ENCODE results near the gene NR1D1.

The NR1D1 gene

GRCh38 chr17:40093580-40094201, 6.7 kb downstream of the NR1D1 start:
- Histone ChIP-seq H3F3A (ENCODE audit: insufficient read depth, low read length) (no peaks in the 10 kb centered on the region), H3K4me2 (ENCODE audit: low read length) (no peak overlapping the region), H3K9me3 (ENCODE audit: low read length) (no peaks in the 10 kb centered on the region), H2AFZ (ENCODE audit: low read length) (no peak overlapping the region), H3K36me3 (ENCODE audit: insufficient read depth, low read length) (peaks cover 24% of the 10 kb centered on the region; the same call in 1 of the 2 replicates), H3K79me2 (ENCODE audit: insufficient read depth, low read length) (no peaks in the 10 kb centered on the region), H3K4me1 (ENCODE audit: insufficient read depth, low read length, severe bottlenecking) (peaks cover 33% of the 10 kb centered on the region), H4K20me1 (ENCODE audit: insufficient read depth, low read length) (no peaks in the 10 kb centered on the region), H3K27ac (ENCODE audit: low read depth, low read length, poor library complexity, severe bottlenecking) (no peak overlapping the region), H3K4me3 (ENCODE audit: low read depth, low read length, poor library complexity, severe bottlenecking) (no peak overlapping the region), H3K9ac (ENCODE audit: low read length) (no peak overlapping the region), H3K27me3 (ENCODE audit: insufficient read depth, low read length) (no peaks in the 10 kb centered on the region), H3K9me2 (ENCODE audit: low read depth, low read length) (no peaks in the 10 kb centered on the region)
- TF ChIP-seq, protein P1, sequence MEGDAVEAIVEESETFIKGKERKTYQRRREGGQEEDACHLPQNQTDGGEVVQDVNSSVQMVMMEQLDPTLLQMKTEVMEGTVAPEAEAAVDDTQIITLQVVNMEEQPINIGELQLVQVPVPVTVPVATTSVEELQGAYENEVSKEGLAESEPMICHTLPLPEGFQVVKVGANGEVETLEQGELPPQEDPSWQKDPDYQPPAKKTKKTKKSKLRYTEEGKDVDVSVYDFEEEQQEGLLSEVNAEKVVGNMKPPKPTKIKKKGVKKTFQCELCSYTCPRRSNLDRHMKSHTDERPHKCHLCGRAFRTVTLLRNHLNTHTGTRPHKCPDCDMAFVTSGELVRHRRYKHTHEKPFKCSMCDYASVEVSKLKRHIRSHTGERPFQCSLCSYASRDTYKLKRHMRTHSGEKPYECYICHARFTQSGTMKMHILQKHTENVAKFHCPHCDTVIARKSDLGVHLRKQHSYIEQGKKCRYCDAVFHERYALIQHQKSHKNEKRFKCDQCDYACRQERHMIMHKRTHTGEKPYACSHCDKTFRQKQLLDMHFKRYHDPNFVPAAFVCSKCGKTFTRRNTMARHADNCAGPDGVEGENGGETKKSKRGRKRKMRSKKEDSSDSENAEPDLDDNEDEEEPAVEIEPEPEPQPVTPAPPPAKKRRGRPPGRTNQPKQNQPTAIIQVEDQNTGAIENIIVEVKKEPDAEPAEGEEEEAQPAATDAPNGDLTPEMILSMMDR (IDR thresholded peaks at IDR 0.05; ENCODE audit: low read length), result no peak
- no peak for TF ChIP-seq EZH2 (IDR thresholded peaks at IDR 0.05; ENCODE audit: borderline replicate concordance, low read length)

GRCh38 chr17:40093005-40093579, 7.3 kb downstream of the NR1D1 start:
- Histone ChIP-seq H3K27ac (ENCODE audit: low read depth, low read length, poor library complexity, severe bottlenecking) (no peak overlapping the region), H4K20me1 (ENCODE audit: insufficient read depth, low read length) (no peaks in the 10 kb centered on the region), H2AFZ (ENCODE audit: low read length) (no peak overlapping the region), H3K79me2 (ENCODE audit: insufficient read depth, low read length) (no peaks in the 10 kb centered on the region), H3K4me2 (ENCODE audit: low read length) (no peak overlapping the region), H3K36me3 (ENCODE audit: insufficient read depth, low read length) (peaks cover 22% of the 10 kb centered on the region; the same call in 1 of the 2 replicates), H3K4me1 (ENCODE audit: insufficient read depth, low read length, severe bottlenecking) (peaks cover 27% of the 10 kb centered on the region), H3K9ac (ENCODE audit: low read length) (no peak overlapping the region), H3K27me3 (ENCODE audit: insufficient read depth, low read length) (no peaks in the 10 kb centered on the region), H3K9me2 (ENCODE audit: low read depth, low read length) (no peaks in the 10 kb centered on the region), H3K9me3 (ENCODE audit: low read length) (no peaks in the 10 kb centered on the region), H3K4me3 (ENCODE audit: low read depth, low read length, poor library complexity, severe bottlenecking) (no peak overlapping the region), H3F3A (ENCODE audit: insufficient read depth, low read length) (no peaks in the 10 kb centered on the region)
- TF ChIP-seq EZH2 (IDR thresholded peaks at IDR 0.05; ENCODE audit: borderline replicate concordance, low read length), result no peak
- TF ChIP-seq, protein P1 (IDR thresholded peaks at IDR 0.05; ENCODE audit: low read length), result no peak

DNA sequence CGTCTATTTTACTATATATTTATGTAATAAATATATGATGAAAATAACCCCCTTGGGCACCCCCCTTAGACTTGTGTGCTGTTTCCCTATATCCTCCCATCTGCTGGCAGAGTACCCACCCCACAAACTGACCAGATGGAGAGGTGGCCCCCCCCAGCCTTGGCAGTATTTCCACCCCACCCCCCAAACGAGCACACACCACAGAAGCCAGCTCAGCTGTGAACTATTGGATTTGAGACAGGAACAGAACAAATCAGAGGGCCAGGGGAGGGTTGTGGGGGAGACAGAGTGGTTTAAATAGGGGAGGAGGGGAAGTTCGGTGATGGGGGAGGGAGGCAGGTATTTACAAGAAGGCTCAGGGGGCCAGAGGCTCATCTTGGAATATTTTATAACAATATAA, 7.8 kb downstream of the NR1D1 start:
- Histone ChIP-seq H3K27me3 (ENCODE audit: insufficient read depth, low read length) (no peaks in the 10 kb centered on the region), H4K20me1 (ENCODE audit: insufficient read depth, low read length) (no peaks in the 10 kb centered on the region), H3K9ac (ENCODE audit: low read length) (no peak overlapping the region), H3K4me3 (ENCODE audit: low read depth, low read length, poor library complexity, severe bottlenecking) (no peak overlapping the region), H2AFZ (ENCODE audit: low read length) (no peak overlapping the region), H3F3A (ENCODE audit: insufficient read depth, low read length) (no peaks in the 10 kb centered on the region), H3K27ac (ENCODE audit: low read depth, low read length, poor library complexity, severe bottlenecking) (no peak overlapping the region), H3K4me2 (ENCODE audit: low read length) (no peak overlapping the region), H3K9me2 (ENCODE audit: low read depth, low read length) (no peaks in the 10 kb centered on the region), H3K9me3 (ENCODE audit: low read length) (no peaks in the 10 kb centered on the region), H3K4me1 (ENCODE audit: insufficient read depth, low read length, severe bottlenecking) (peaks cover 22% of the 10 kb centered on the region), H3K79me2 (ENCODE audit: insufficient read depth, low read length) (no peaks in the 10 kb centered on the region), H3K36me3 (ENCODE audit: insufficient read depth, low read length) (peaks cover 22% of the 10 kb centered on the region; the same call in 1 of the 2 replicates)
- TF ChIP-seq, protein P1 (IDR thresholded peaks at IDR 0.05; ENCODE audit: low read length), result no peak

Data from OCI-LY1 (cell line).